H1 (cell line): ENCODE data around the gene AGTR1.

Experiments used
- CHD1 ChIP-seq: IDR thresholded peaks from 2 replicates; pipeline ENCODE4 v1.6.1; 2012; ENCODE audit warnings: low read depth, low read length, improper control_type of control experiment
- JUN ChIP-seq: IDR thresholded peaks from 2 replicates; pipeline ENCODE4 v1.6.1; 2011; ENCODE audit warnings: low read depth, mild to moderate bottlenecking, improper control_type of control experiment, low read length
- POLR2A ChIP-seq, 2 experiments: IDR thresholded peaks; 1 replicate in 1 of 2; 2 replicates in 1 of 2; pipeline ENCODE4 v1.6.1; 2011; ENCODE audit warnings: low read depth in 2 of 2, low read length in 2 of 2, mild to moderate bottlenecking in 2 of 2; ENCODE audit errors: control extremely low read depth in 1 of 2
- SIX5 ChIP-seq: IDR thresholded peaks from 2 replicates; pipeline ENCODE4 v1.6.1; 2011; ENCODE audit warnings: mild to moderate bottlenecking, low read depth, low read length

DNA sequence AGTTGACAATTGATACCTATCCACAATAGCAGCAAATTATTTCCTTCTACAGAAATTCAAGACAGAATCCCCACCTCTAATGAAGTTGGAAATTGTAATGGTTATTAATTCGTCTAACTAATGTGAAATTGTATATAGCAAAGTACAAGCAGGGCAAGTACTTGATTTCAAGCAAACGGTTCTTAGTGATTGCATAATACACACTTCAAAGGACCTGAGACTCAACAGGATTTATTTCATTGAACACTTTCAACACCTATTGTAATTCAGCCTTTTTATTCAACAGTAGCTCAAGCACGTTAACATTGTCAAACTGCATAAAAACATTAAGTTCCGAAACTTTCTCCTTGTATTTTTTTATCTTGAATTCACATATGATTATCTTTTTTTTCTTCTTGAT, 40.2 kb upstream of the AGTR1 start:
- no peak for TF ChIP-seq JUN
- TF ChIP-seq CHD1, result no peak
- no peak for TF ChIP-seq POLR2A (IDR thresholded peaks at IDR 0.05; ENCODE audit: control extremely low read depth in 1 of 2, low read depth in 2 of 2, low read length in 2 of 2)
- TF ChIP-seq SIX5, result no peak
